Tibial nerve (tissue), 4 donors: ENCODE results near the gene ADCY2.

Source experiments
- CTCF ChIP-seq, 5 experiments: fragments of 200-600 bp in 3 of 5; fragments of 450-650 bp in 2 of 5; sonication (generic) in 3 of 5; IDR thresholded peaks; one replicate each; pipeline ENCODE4 v1.5.1; 2016 to 2019; ENCODE audit warnings: antibody characterized with exemption in 5 of 5, mild to moderate bottlenecking in 3 of 5, moderate library complexity in 2 of 5
- EP300 ChIP-seq, 2 donors: sonication (generic); formaldehyde crosslinking; IDR thresholded peaks; one replicate each; pipeline ENCODE4 v1.6.1; 2017; ENCODE audit warnings: antibody characterized with exemption in 2 of 2, mild to moderate bottlenecking in 1 of 2
- POLR2A ChIP-seq, 2 donors: fragments of 450-650 bp; IDR thresholded peaks; one replicate each; pipeline ENCODE4 v1.6.1; 2017; ENCODE audit warnings: antibody characterized with exemption in 2 of 2, mild to moderate bottlenecking in 2 of 2, moderate library complexity in 2 of 2

GRCh38 chr5:7846327-7846726 lies 450.4 kb downstream of the ADCY2 start:
- no peak for TF ChIP-seq EP300 (IDR thresholded peaks at IDR 0.05)
- no peak for TF ChIP-seq CTCF (IDR thresholded peaks at IDR 0.05)
- TF ChIP-seq POLR2A (IDR thresholded peaks at IDR 0.05) = no peak
